ENCODE measurements around the gene HCFC1. TPM values are rescaled to one million over a fixed set of nuclear protein-coding genes. Genes with fewer than 3 reads are reported as not detected.

HCFC1 gene
- total RNA-seq, 1 donor from 2014 or later = 74.6 TPM

GRCh38 chrX:153954558-153955227, 16.9 kb downstream of the HCFC1 start:
- Mint-ChIP-seq H3K27me3 (ENCODE audit: unreplicated experiment) (peaks cover 5% of the 10 kb centered on the region), H3K4me3 (ENCODE audit: unreplicated experiment) (no peak overlapping the region), H3K4me1 (ENCODE audit: unreplicated experiment) (peaks cover 4% of the 10 kb centered on the region), H3K27ac (ENCODE audit: unreplicated experiment) (no peak overlapping the region), H3K36me3 (ENCODE audit: low read depth, unreplicated experiment) (peaks cover 7% of the 10 kb centered on the region), H3K9me3 (ENCODE audit: unreplicated experiment) (no peaks in the 10 kb centered on the region)
- no peak for DNase-seq (ENCODE audit: low spot score)
- no peak for TF ChIP-seq CTCF (IDR thresholded peaks at IDR 0.05; ENCODE audit: unreplicated experiment)

- peaks cover 4% of the 10 kb centered on the region for H3K4me1 Mint-ChIP-seq (ENCODE audit: unreplicated experiment)
- H3K36me3 Mint-ChIP-seq (ENCODE audit: low read depth, unreplicated experiment) = peaks cover 7% of the 10 kb centered on the region
- no peak overlapping the region for H3K27ac Mint-ChIP-seq (ENCODE audit: unreplicated experiment)
- no peak overlapping the region for H3K4me3 Mint-ChIP-seq (ENCODE audit: unreplicated experiment)
- H3K27me3 Mint-ChIP-seq (ENCODE audit: unreplicated experiment) = peaks cover 5% of the 10 kb centered on the region
- H3K9me3 Mint-ChIP-seq (ENCODE audit: unreplicated experiment) = no peaks in the 10 kb centered on the region
- TF ChIP-seq CTCF (IDR thresholded peaks at IDR 0.05; ENCODE audit: unreplicated experiment) = no peak
- no peak for DNase-seq (ENCODE audit: low spot score)
Observed at GRCh38 chrX:153953892-153954557, 17.6 kb downstream of the HCFC1 start.

GRCh38 chrX:153953342-153953830, 18.2 kb downstream of the HCFC1 start:
- H3K27me3 Mint-ChIP-seq (ENCODE audit: unreplicated experiment) = peaks cover 5% of the 10 kb centered on the region
- H3K36me3 Mint-ChIP-seq (ENCODE audit: low read depth, unreplicated experiment) = peaks cover 7% of the 10 kb centered on the region
- H3K4me1 Mint-ChIP-seq (ENCODE audit: unreplicated experiment) = peaks cover 4% of the 10 kb centered on the region
- TF ChIP-seq CTCF (IDR thresholded peaks at IDR 0.05; ENCODE audit: unreplicated experiment) = peak; percentile 87
- H3K27ac Mint-ChIP-seq (ENCODE audit: unreplicated experiment) = no peak overlapping the region
- H3K4me3 Mint-ChIP-seq (ENCODE audit: unreplicated experiment) = no peak overlapping the region
- H3K9me3 Mint-ChIP-seq (ENCODE audit: unreplicated experiment) = no peaks in the 10 kb centered on the region
- DNase-seq (ENCODE audit: low spot score) = peak; percentile 77

- Mint-ChIP-seq H3K4me1 (ENCODE audit: unreplicated experiment) (peaks cover 9% of the 10 kb centered on the region), H3K9me3 (ENCODE audit: unreplicated experiment) (no peaks in the 10 kb centered on the region), H3K27ac (ENCODE audit: unreplicated experiment) (no peak overlapping the region), H3K27me3 (ENCODE audit: unreplicated experiment) (peaks cover 5% of the 10 kb centered on the region), H3K4me3 (ENCODE audit: unreplicated experiment) (no peak overlapping the region), H3K36me3 (ENCODE audit: low read depth, unreplicated experiment) (peaks cover 6% of the 10 kb centered on the region)
- no peak for TF ChIP-seq CTCF (IDR thresholded peaks at IDR 0.05; ENCODE audit: unreplicated experiment)
- no peak for DNase-seq (ENCODE audit: low spot score)
Observed at GRCh38 chrX:153952373-153953026, 19.1 kb downstream of the HCFC1 start.
